Activated naive CD4-positive, alpha-beta T cell treated with anti-CD3 and anti-CD28 coated beads for 36 hours (primary cell): ENCODE data around the gene PDK2. TPM values are rescaled to one million over a fixed set of nuclear protein-coding genes. Genes with fewer than 3 reads are reported as not detected.
A peak's percentile ranks its signal among the peaks of the same experiment; 100 is the strongest.

Experiments used
- CTCF ChIA-PET: fragments of 350-600 bp; sonication (Branson Sonifier 250); formaldehyde crosslinking; loops from one replicate; lab custom pipeline; 2021; ENCODE audit warnings: antibody characterized with exemption; lab: Charles Lee
- DNase-seq: peaks from one replicate; pipeline ENCODE4 v3.0.0-alpha.2; 2020
- H3K27ac Mint-ChIP-seq: one replicate; pipeline ENCODE4 v1.8.0; 2021; ENCODE audit warnings: mild to moderate bottlenecking, mixed read lengths
- H3K27me3 Mint-ChIP-seq: one replicate; pipeline ENCODE4 v1.8.0; 2021; ENCODE audit warnings: low read depth, mixed read lengths
- H3K36me3 Mint-ChIP-seq: one replicate; pipeline ENCODE4 v1.8.0; 2021; ENCODE audit warnings: low read depth, mixed read lengths
- H3K4me1 Mint-ChIP-seq: one replicate; pipeline ENCODE4 v1.8.0; 2021; ENCODE audit warnings: low read depth, mixed read lengths
- H3K4me3 Mint-ChIP-seq: one replicate; pipeline ENCODE4 v1.8.0; 2021; ENCODE audit warnings: mild to moderate bottlenecking, moderate library complexity, mixed read lengths
- H3K9me3 Mint-ChIP-seq: one replicate; pipeline ENCODE4 v1.8.0; 2021; ENCODE audit warnings: mixed read lengths
- intact Hi-C: fragments of 100-400 bp; cut with micrococcal nuclease; formaldehyde crosslinking; loops from one replicate; pipeline ENCODE4 v1.15.1; 2023
- total RNA-seq, 2 experiments: library from RNA; stranded (reverse); gene quantifications; one replicate each; pipeline ENCODE4 v1.2.3, GENCODE V29; 2021

The PDK2 gene
- total RNA-seq, result 10 to 100 TPM; 10.5 to 11.1 TPM

GRCh38 chr17:50094753-50095619 is at the start of gene PDK2:
TSS of gene PDK2 (plus strand) at chr17:50095351. CDS start at chr17:50095436, 85 bp downstream.
- CTCF ChIA-PET, result interaction anchor here (0.5 to 5.6 kb wide), 52 partner anchors 8 to 321 kb away, joined by 3 to 84 read pairs (median 6); partner anchors contain the start of genes ITGA3, LRRC59, PPP1R9B and SAMD14
- no peaks in the 10 kb centered on the region for H3K9me3 Mint-ChIP-seq

GRCh38 chr17:50046179-50046578 is 49.0 kb upstream of the PDK2 start:
- CTCF ChIA-PET, result interaction anchor here (1.7 to 2.2 kb wide), 2 partner anchors 41 to 48 kb away, joined by 5 to 12 read pairs; no protein-coding TSS in a partner anchor
- intact Hi-C loops, result no loop called here
- Mint-ChIP-seq H3K36me3 (no peaks in the 10 kb centered on the region), H3K27me3 (peaks cover 2% of the 10 kb centered on the region), H3K4me1 (peaks cover 31% of the 10 kb centered on the region), H3K9me3 (no peaks in the 10 kb centered on the region), H3K4me3 (no peak overlapping the region), H3K27ac (no peak overlapping the region)
- no peak for DNase-seq

More at GRCh38 chr17:50094753-50095619, at the start of gene PDK2:
- no peaks in the 10 kb centered on the region for H3K27me3 Mint-ChIP-seq
- peak within 1 kb of the TSS; percentile 82 for H3K4me3 Mint-ChIP-seq
- H3K36me3 Mint-ChIP-seq, result no peaks in the 10 kb centered on the region
- intact Hi-C loops, result loop anchor here (1.0 to 2.0 kb wide), 7 partner anchors 39 to 202 kb away; partner anchors contain the start of gene ITGA3
- peak; percentile 95 for DNase-seq
- peaks cover 16% of the 10 kb centered on the region for H3K4me1 Mint-ChIP-seq
- peak within 1 kb of the TSS; percentile 90 for H3K27ac Mint-ChIP-seq

GRCh38 chr17:50046667-50047066 is 48.5 kb upstream of the PDK2 start:
- Mint-ChIP-seq H3K36me3 (no peaks in the 10 kb centered on the region), H3K27me3 (peaks cover 2% of the 10 kb centered on the region), H3K4me1 (peaks cover 36% of the 10 kb centered on the region), H3K4me3 (no peak overlapping the region), H3K9me3 (no peaks in the 10 kb centered on the region), H3K27ac (no peak overlapping the region)
- intact Hi-C loops, result no loop called here
- CTCF ChIA-PET, result interaction anchor here (0.5 to 1.7 kb wide), 4 partner anchors 41 to 48 kb away, joined by 3 to 7 read pairs (median 5); partner anchors contain the start of gene PDK2
- no peak for DNase-seq

- CTCF ChIA-PET, result interaction anchor here (0.5 to 2.1 kb wide), 5 partner anchors 20 to 50 kb away, joined by 3 to 7 read pairs (median 5); partner anchors contain the start of gene PDK2
- peak overlapping the region; percentile 62 for H3K27ac Mint-ChIP-seq
- peaks cover 2% of the 10 kb centered on the region for H3K27me3 Mint-ChIP-seq
- H3K4me1 Mint-ChIP-seq, result peaks cover 40% of the 10 kb centered on the region
- intact Hi-C loops, result no loop called here
- no peaks in the 10 kb centered on the region for H3K36me3 Mint-ChIP-seq
- no peak overlapping the region for H3K4me3 Mint-ChIP-seq
- H3K9me3 Mint-ChIP-seq, result no peaks in the 10 kb centered on the region
- no peak for DNase-seq
Measured at GRCh38 chr17:50047083-50047482, 48.1 kb upstream of the PDK2 start.

- H3K4me3 Mint-ChIP-seq, result no peak overlapping the region
- peak; percentile 64 for DNase-seq
- H3K27me3 Mint-ChIP-seq, result peaks cover 2% of the 10 kb centered on the region
- no peaks in the 10 kb centered on the region for H3K36me3 Mint-ChIP-seq
- intact Hi-C loops, result no loop called here
- peak overlapping the region; percentile 62 for H3K27ac Mint-ChIP-seq
- no peaks in the 10 kb centered on the region for H3K9me3 Mint-ChIP-seq
- CTCF ChIA-PET, result interaction anchor here (1.2 to 2.1 kb wide), 4 partner anchors 21 to 50 kb away, joined by 5 to 7 read pairs (median 6); partner anchors contain the start of gene PDK2
- peaks cover 46% of the 10 kb centered on the region for H3K4me1 Mint-ChIP-seq
Measured at GRCh38 chr17:50047488-50048126, 47.5 kb upstream of the PDK2 start.

GRCh38 chr17:50048146-50048720 is 46.9 kb upstream of the PDK2 start:
- intact Hi-C loops, result no loop called here
- no peak overlapping the region for H3K27ac Mint-ChIP-seq
- H3K36me3 Mint-ChIP-seq, result no peaks in the 10 kb centered on the region
- H3K9me3 Mint-ChIP-seq, result no peaks in the 10 kb centered on the region
- H3K27me3 Mint-ChIP-seq, result peaks cover 2% of the 10 kb centered on the region
- no peak for DNase-seq
- CTCF ChIA-PET, result interaction anchor here (1.8 to 2.1 kb wide), 2 partner anchors 21 to 51 kb away, joined by 5 to 6 read pairs; no protein-coding TSS in a partner anchor
- peaks cover 46% of the 10 kb centered on the region for H3K4me1 Mint-ChIP-seq
- H3K4me3 Mint-ChIP-seq, result no peak overlapping the region

GRCh38 chr17:50048988-50049387 is 46.2 kb upstream of the PDK2 start:
- Mint-ChIP-seq H3K9me3 (no peaks in the 10 kb centered on the region), H3K27ac (no peak overlapping the region), H3K4me3 (no peak overlapping the region), H3K36me3 (no peaks in the 10 kb centered on the region), H3K4me1 (peaks cover 46% of the 10 kb centered on the region), H3K27me3 (peaks cover 2% of the 10 kb centered on the region)
- intact Hi-C loops, result no loop called here
- no peak for DNase-seq
- CTCF ChIA-PET, result interaction anchor here (1.0 to 2.1 kb wide), 3 partner anchors 22 to 52 kb away, joined by 3 to 6 read pairs (median 5); no protein-coding TSS in a partner anchor

GRCh38 chr17:50049636-50050035 is 45.5 kb upstream of the PDK2 start:
- Mint-ChIP-seq H3K4me3 (no peak overlapping the region), H3K4me1 (peaks cover 46% of the 10 kb centered on the region), H3K27me3 (peaks cover 2% of the 10 kb centered on the region), H3K27ac (peak overlapping the region; percentile 17), H3K36me3 (no peaks in the 10 kb centered on the region), H3K9me3 (no peaks in the 10 kb centered on the region)
- CTCF ChIA-PET, result interaction anchor here (1.0 kb wide), 1 partner anchor 38 kb away, joined by 3 read pairs; no protein-coding TSS in a partner anchor
- intact Hi-C loops, result loop anchor here (5.0 to 10.0 kb wide), 2 partner anchors 258 to 375 kb away; partner anchors contain the start of gene SPOP
- DNase-seq, result no peak

GRCh38 chr17:50050431-50051032 is 44.6 kb upstream of the PDK2 start:
- H3K4me1 Mint-ChIP-seq, result peaks cover 52% of the 10 kb centered on the region
- H3K9me3 Mint-ChIP-seq, result no peaks in the 10 kb centered on the region
- no peak for DNase-seq
- H3K4me3 Mint-ChIP-seq, result peak overlapping the region; percentile 32
- H3K27me3 Mint-ChIP-seq, result peaks cover 2% of the 10 kb centered on the region
- H3K27ac Mint-ChIP-seq, result peak overlapping the region; percentile 89
- H3K36me3 Mint-ChIP-seq, result no peaks in the 10 kb centered on the region
- CTCF ChIA-PET, result no interaction called here
- intact Hi-C loops, result loop anchor here (1.0 to 10.0 kb wide), 3 partner anchors 101 to 376 kb away; partner anchors contain the start of gene SPOP

- Mint-ChIP-seq H3K27ac (peak overlapping the region; percentile 89), H3K4me3 (peak overlapping the region; percentile 32), H3K36me3 (no peaks in the 10 kb centered on the region), H3K27me3 (peaks cover 2% of the 10 kb centered on the region), H3K4me1 (peaks cover 52% of the 10 kb centered on the region), H3K9me3 (no peaks in the 10 kb centered on the region)
- CTCF ChIA-PET, result interaction anchor here (0.5 to 1.2 kb wide), 2 partner anchors 36 to 43 kb away, joined by 3 to 4 read pairs; no protein-coding TSS in a partner anchor
- intact Hi-C loops, result loop anchor here (1.0 to 10.0 kb wide), 3 partner anchors 100 to 376 kb away; partner anchors contain the start of gene SPOP
- peak; percentile 94 for DNase-seq
Measured at GRCh38 chr17:50051082-50051576, 44.0 kb upstream of the PDK2 start.

- intact Hi-C loops, result loop anchor here (1.0 to 10.0 kb wide), 3 partner anchors 100 to 377 kb away; partner anchors contain the start of gene SPOP
- CTCF ChIA-PET, result interaction anchor here (0.5 to 7.0 kb wide), 4 partner anchors 22 to 43 kb away, joined by 3 to 47 read pairs (median 18); no protein-coding TSS in a partner anchor
- peaks cover 54% of the 10 kb centered on the region for H3K4me1 Mint-ChIP-seq
- H3K36me3 Mint-ChIP-seq, result no peaks in the 10 kb centered on the region
- DNase-seq, result no peak
- H3K4me3 Mint-ChIP-seq, result peak overlapping the region; percentile 32
- H3K27ac Mint-ChIP-seq, result peak overlapping the region; percentile 89
- H3K9me3 Mint-ChIP-seq, result no peaks in the 10 kb centered on the region
- H3K27me3 Mint-ChIP-seq, result peaks cover 2% of the 10 kb centered on the region
Measured at GRCh38 chr17:50051606-50052005, 43.5 kb upstream of the PDK2 start.
